CD4-positive, alpha-beta T cell treated with Interleukin-10 for 1 hour (primary cell): ENCODE measurements around the gene TBC1D30.

Experiments used
- DNase-seq: peaks from one replicate; pipeline ENCODE4 v3.0.0-alpha.2; 2020

Gene TBC1D30

DNA sequence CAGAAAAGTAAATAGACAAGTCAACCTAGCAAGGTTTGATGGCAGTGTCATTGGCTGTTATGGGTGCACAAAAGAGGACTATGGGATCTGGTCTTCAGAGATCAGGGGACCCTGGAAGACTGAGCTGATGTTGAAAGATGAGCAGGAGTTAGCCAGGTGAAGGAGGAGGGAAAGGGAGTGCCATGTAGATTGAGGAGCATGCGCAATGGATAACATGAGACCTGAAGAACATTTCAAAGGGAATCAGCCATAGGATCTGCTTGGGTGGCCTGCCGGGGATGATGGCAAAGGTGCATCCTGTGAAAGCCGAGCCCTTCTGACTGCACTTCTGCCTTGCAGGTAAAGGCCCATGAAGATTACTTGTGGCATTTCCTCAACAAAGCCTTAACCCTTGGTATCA is 90.8 kb downstream of the TBC1D30 start:
- DNase-seq, result no peak

GRCh38 chr12:64916411-64917261 is 92.2 kb downstream of the TBC1D30 start:
- no peak for DNase-seq

DNA sequence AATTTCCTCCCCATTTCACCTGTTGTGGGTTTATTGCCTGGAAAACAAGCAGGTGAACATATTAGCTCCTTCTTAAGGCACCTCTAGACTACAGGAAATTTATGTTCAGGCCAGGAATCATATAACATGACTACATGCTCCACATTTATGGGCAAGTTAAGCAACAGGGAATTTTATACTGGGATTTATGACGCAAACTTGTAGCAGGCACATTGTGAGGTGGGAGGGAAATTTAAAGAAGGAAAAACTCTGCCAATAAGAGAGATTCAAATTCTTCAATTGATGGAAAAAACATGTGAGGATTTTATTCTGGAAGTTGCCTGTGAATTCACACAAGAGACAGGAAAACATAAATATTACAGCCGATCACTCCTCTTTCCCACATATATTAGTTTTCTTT is 93.9 kb downstream of the TBC1D30 start:
- no peak for DNase-seq

- DNase-seq, result no peak
These were observed 94.4 kb downstream of the TBC1D30 start for GRCh38 chr12:64918801-64919200.

DNA sequence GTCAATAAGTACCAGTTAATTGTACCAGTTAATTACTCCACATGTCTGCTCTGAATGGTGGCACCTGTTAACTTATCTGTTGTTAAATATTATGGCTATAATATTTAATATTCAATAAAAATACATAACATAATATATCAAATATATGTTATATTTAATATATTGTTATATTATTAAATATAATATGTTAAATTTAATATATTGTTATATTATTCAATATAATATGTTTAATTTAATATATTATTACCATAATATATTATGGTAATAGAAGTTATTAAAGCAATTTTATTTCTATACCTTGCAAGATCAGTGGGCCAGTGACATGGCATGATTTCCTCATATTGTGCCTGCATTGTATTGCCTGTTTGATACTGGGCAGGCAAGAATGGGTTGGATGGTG is 98.4 kb downstream of the TBC1D30 start:
- DNase-seq, result no peak

DNA sequence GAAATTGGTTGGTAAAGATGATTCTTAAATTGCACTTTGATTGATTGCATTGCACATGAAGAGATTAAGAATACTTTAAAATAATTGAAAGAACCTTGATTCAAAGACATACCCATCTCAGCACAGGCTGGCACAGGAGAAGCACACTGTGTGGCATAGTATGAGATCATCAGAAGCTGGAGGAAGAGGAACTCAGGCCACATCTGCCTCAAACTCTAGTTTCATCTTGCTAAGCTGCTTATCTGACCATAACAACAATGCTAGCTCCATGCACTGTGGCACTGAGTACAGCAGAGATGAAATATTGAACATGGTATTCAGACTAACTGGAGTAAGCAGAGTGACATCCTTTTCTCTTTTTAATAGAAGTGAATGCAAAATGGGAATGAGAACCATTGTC is 99.1 kb downstream of the TBC1D30 start:
- DNase-seq, result no peak
